Suprapubic skin (tissue), 3 donors: ENCODE data around the gene DIRAS3.

ENCODE experiments used
- POLR2AphosphoS5 ChIP-seq, 3 donors: sonication (generic); formaldehyde crosslinking; IDR thresholded peaks; one replicate each; pipeline ENCODE4 v1.6.1; 2017; ENCODE audit warnings: antibody characterized with exemption in 3 of 3
- TF ChIP-seq, protein P1 (sequence below), 2 donors: fragments of 200-600 bp in 1 of 2; fragments of 450-650 bp in 1 of 2; sonication (generic) in 1 of 2; IDR thresholded peaks; one replicate each; pipeline ENCODE4 v1.5.1; 2016 to 2019; ENCODE audit warnings: antibody characterized with exemption in 2 of 2, mild to moderate bottlenecking in 1 of 2, moderate library complexity in 1 of 2

DNA sequence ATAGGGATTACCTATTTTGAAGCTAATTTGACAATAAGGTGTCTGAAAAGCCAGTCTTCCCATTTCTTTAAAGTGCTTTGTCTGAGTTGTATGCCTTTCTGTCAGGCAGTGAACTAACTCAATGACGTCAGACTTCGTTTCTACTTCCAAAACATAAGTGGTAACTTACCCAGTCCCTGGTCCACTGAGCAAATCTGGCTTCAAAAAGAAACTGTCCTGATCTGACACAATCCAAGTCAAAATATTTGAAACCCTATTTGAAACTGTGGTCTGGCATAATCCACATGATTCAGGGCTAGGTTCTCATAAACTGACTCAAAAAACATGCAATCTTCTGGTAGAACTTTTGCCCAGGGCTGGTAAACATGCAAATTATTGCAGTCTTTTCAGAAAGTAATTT, 34.0 kb downstream of the DIRAS3 start:
- TF ChIP-seq, protein P1, sequence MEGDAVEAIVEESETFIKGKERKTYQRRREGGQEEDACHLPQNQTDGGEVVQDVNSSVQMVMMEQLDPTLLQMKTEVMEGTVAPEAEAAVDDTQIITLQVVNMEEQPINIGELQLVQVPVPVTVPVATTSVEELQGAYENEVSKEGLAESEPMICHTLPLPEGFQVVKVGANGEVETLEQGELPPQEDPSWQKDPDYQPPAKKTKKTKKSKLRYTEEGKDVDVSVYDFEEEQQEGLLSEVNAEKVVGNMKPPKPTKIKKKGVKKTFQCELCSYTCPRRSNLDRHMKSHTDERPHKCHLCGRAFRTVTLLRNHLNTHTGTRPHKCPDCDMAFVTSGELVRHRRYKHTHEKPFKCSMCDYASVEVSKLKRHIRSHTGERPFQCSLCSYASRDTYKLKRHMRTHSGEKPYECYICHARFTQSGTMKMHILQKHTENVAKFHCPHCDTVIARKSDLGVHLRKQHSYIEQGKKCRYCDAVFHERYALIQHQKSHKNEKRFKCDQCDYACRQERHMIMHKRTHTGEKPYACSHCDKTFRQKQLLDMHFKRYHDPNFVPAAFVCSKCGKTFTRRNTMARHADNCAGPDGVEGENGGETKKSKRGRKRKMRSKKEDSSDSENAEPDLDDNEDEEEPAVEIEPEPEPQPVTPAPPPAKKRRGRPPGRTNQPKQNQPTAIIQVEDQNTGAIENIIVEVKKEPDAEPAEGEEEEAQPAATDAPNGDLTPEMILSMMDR (IDR thresholded peaks at IDR 0.05), result no peak
- TF ChIP-seq POLR2AphosphoS5 (IDR thresholded peaks at IDR 0.05), result no peak
